Panc1 (cell line): ENCODE measurements around the gene NCKAP5.

Experiments
- CTCF ChIP-seq: fragments of 450-650 bp; IDR thresholded peaks from 2 replicates; pipeline ENCODE4 v1.5.1; 2017; ENCODE audit warnings: mild to moderate bottlenecking
- POLR2AphosphoS5 ChIP-seq: IDR thresholded peaks from 2 replicates; pipeline ENCODE4 v1.6.1; 2012; ENCODE audit warnings: mild to moderate bottlenecking, low read depth, low read length, moderate library complexity

GRCh38 chr2:133461484-133461883, 106.8 kb downstream of the NCKAP5 start:
- TF ChIP-seq CTCF (no peak), POLR2AphosphoS5 (no peak)
